Measurements from ENCODE around the gene RIPOR3. TPM values are rescaled to one million over a fixed set of nuclear protein-coding genes. Genes with fewer than 3 reads are reported as not detected.
A peak's percentile ranks its signal among the peaks of the same experiment; 100 is the strongest.

RIPOR3 gene
- total and polyA plus RNA-seq, 9 of the 15 experiments (the other 6 are each of a cell fraction or from before 2014, with no cell fraction given) = 3.3 to 62.7 (median 21.4) TPM

- WGBS (ENCODE audit: insufficient coverage, low coverage, missing lambda C conversion rate) = 68% methylated on average over 10 of the region's 10 CpGs
- intact Hi-C loops (cut with micrococcal nuclease) = no loop called here
- Histone ChIP-seq H3K4me3 (no peak overlapping the region), H3K27me3 (ENCODE audit: control insufficient read depth in 2 of 2, insufficient read depth in 2 of 2, low read length in 2 of 2) (no peaks in the 10 kb centered on the region), H3K36me3 (ENCODE audit: control insufficient read depth, insufficient read depth, low read length) (no peaks in the 10 kb centered on the region), H4K20me1 (replicated peaks; ENCODE audit: control insufficient read depth, insufficient read depth, low read length) (no peaks in the 10 kb centered on the region), H2AFZ (ENCODE audit: low read depth, low read length) (peak overlapping the region; percentile 76), H3K9me3 (replicated peaks; ENCODE audit: control insufficient read depth, insufficient read depth, low read depth, low read length) (no peaks in the 10 kb centered on the region), H3K4me2 (ENCODE audit: insufficient read depth, low read length) (no peak overlapping the region), H3K79me2 (ENCODE audit: control insufficient read depth, insufficient read depth, low read length) (no peaks in the 10 kb centered on the region), H3K9ac (ENCODE audit: insufficient read depth in 1 of 2, low read depth in 2 of 2, low read length in 2 of 2) (no peak overlapping the region), H3K4me1 (replicated peaks in 1 of 2; ENCODE audit: control insufficient read depth in 2 of 2, insufficient read depth in 2 of 2, low read length in 2 of 2) (peaks cover 21 to 32% of the 10 kb centered on the region in 2 experiments; a peak in 4 of 5 replicates), H3K27ac (ENCODE audit: extremely low read depth, low read depth, low read length) (no peak overlapping the region), H3K9me1 (ENCODE audit: control insufficient read depth, insufficient read depth, low read length) (no peaks in the 10 kb centered on the region)
- BruUV-seq (replicated peaks) = no TSS peak
- ChIA-PET CTCF (ENCODE audit: low intra/inter-chr PET ratio) (no interaction called here), POLR2A (interaction anchor here (1.4 kb wide), 1 partner anchor 16 kb away, joined by 3 read pairs; no protein-coding TSS in a partner anchor)
- ATAC-seq (no peak), FAIRE-seq (no peak), DNase-seq (ENCODE audit: extremely low read depth in 1 of 4, low spot score in 3 of 4) (no peak)
- in situ Hi-C loops (cut with MboI) = no loop called here
- TF ChIP-seq ZEB2 (IDR thresholded peaks at IDR 0.05) (peak; percentile 25; the same call in 1 of the 2 replicates), ZBTB11 (CRISPR knock-in tag; IDR thresholded peaks at IDR 0.05) (peak in 1 of 3 experiments; percentile 79; a peak in 2 of 6 replicates), RERE (CRISPR knock-in tag; IDR thresholded peaks at IDR 0.05; ENCODE audit: borderline replicate concordance) (no peak), DPF2 (IDR thresholded peaks at IDR 0.05) (0 out of 2 replicates have a peak, but pooled peaks have one; percentile 7), BCLAF1 (IDR thresholded peaks at IDR 0.05; ENCODE audit: borderline replicate concordance in 1 of 2, control insufficient read depth in 1 of 2, low read depth in 2 of 2, low read length in 1 of 2) (peak in 1 of 2 experiments; percentile 30; a peak in 2 of 4 replicates), SREBF2 (CRISPR knock-in tag; IDR thresholded peaks at IDR 0.05) (no peak), ZNF584 (CRISPR knock-in tag; IDR thresholded peaks at IDR 0.05; ENCODE audit: low read depth) (no peak), ZNF217 (CRISPR knock-in tag; IDR thresholded peaks at IDR 0.05) (no peak)
Observed at GRCh38 chr20:50722424-50723155, 31.2 kb upstream of the RIPOR3 start.

Data from K562 (cell line).